ENCODE results near the gene KASH5. TPM values are rescaled to one million over a fixed set of nuclear protein-coding genes. Genes with fewer than 3 reads are reported as not detected.

KASH5 gene
- total and polyA plus RNA-seq, 2 of the 13 experiments (the other 11 are each of a cell fraction or from before 2014, with no cell fraction given), result not detected

GRCh38 chr19:49344505-49345423, 43.3 kb upstream of the KASH5 start:
- no peaks in the 10 kb centered on the region for H3K79me2 ChIP-seq (ENCODE audit: insufficient read depth, low read length)
- no peak overlapping the region for H3K4me2 ChIP-seq (ENCODE audit: low read depth, low read length)
- H3K4me3 ChIP-seq (replicated peaks in 1 of 3; ENCODE audit: insufficient read depth in 1 of 3, low read depth in 2 of 3, low read length in 3 of 3), result no peak overlapping the region
- peaks cover 6% of the 10 kb centered on the region in 2 experiments; a peak in 2 of 5 replicates for H3K36me3 ChIP-seq (replicated peaks in 1 of 2; ENCODE audit: control insufficient read depth in 1 of 2, insufficient read depth in 2 of 2, low read length in 2 of 2)
- no peak overlapping the region for H2AFZ ChIP-seq (ENCODE audit: low read length)
- H3K4me1 ChIP-seq (ENCODE audit: insufficient read depth, low read length), result peaks cover 14% of the 10 kb centered on the region
- no peaks in the 10 kb centered on the region for H3K27me3 ChIP-seq (ENCODE audit: control insufficient read depth in 1 of 2, insufficient read depth in 2 of 2, low read length in 2 of 2)
- no peak overlapping the region for H3K9ac ChIP-seq (ENCODE audit: insufficient read depth, low read depth, low read length)
- in situ Hi-C loops (cut with HindIII; ENCODE audit: extremely low pct_ligation_motif_present, low pct_unique_long_range_greater_than_20kb) (no loop called here), intact Hi-C loops (cut with micrococcal nuclease; ENCODE audit: unreplicated experiment) (no loop called here)
- no TSS peak for BruUV-seq (replicated peaks)
- no peak for DNase-seq (ENCODE audit: low spot score)
- no peak for ATAC-seq
- ChIA-PET POLR2A (no interaction called here), CTCF (ENCODE audit: low intra/inter-chr PET ratio, low total read pairs) (no interaction called here)
- no peak for FAIRE-seq
- H4K20me1 ChIP-seq (ENCODE audit: insufficient read depth, low read length), result no peaks in the 10 kb centered on the region
- WGBS (ENCODE audit: low lambda C conversion rate), result 90% methylated on average over 9 of the region's 11 CpGs
- H3K27ac ChIP-seq (ENCODE audit: extremely low read length, insufficient read depth, low read length), result no peak overlapping the region
- no peaks in the 10 kb centered on the region for H3K9me3 ChIP-seq (ENCODE audit: low read length)
- TF ChIP-seq FOXA1 (IDR thresholded peaks at IDR 0.05) (no peak), FOXA1 (CRISPR knock-in tag; IDR thresholded peaks at IDR 0.05) (no peak), SRSF9 (IDR thresholded peaks at IDR 0.05; ENCODE audit: borderline replicate concordance, insufficient read depth, low read depth, low read length, poor library complexity, severe bottlenecking) (no peak)

- FAIRE-seq (no peak), DNase-seq (ENCODE audit: low spot score) (no peak), ATAC-seq (no peak)
- ChIA-PET POLR2A (no interaction called here), CTCF (ENCODE audit: low intra/inter-chr PET ratio, low total read pairs) (no interaction called here)
- Histone ChIP-seq H3K9ac (ENCODE audit: insufficient read depth, low read depth, low read length) (no peak overlapping the region), H3K27ac (ENCODE audit: extremely low read length, insufficient read depth, low read length) (no peak overlapping the region), H3K4me2 (ENCODE audit: low read depth, low read length) (no peak overlapping the region), H3K4me1 (ENCODE audit: insufficient read depth, low read length) (no peaks in the 10 kb centered on the region), H3K36me3 (replicated peaks in 1 of 2; ENCODE audit: control insufficient read depth in 1 of 2, insufficient read depth in 2 of 2, low read length in 2 of 2) (peaks cover 6 to 7% of the 10 kb centered on the region in 2 experiments; a peak in 2 of 5 replicates), H3K9me3 (ENCODE audit: low read length) (no peaks in the 10 kb centered on the region), H3K27me3 (ENCODE audit: control insufficient read depth in 1 of 2, insufficient read depth in 2 of 2, low read length in 2 of 2) (no peaks in the 10 kb centered on the region), H3K4me3 (replicated peaks in 1 of 3; ENCODE audit: insufficient read depth in 1 of 3, low read depth in 2 of 3, low read length in 3 of 3) (no peak overlapping the region), H4K20me1 (ENCODE audit: insufficient read depth, low read length) (no peaks in the 10 kb centered on the region), H3K79me2 (ENCODE audit: insufficient read depth, low read length) (no peaks in the 10 kb centered on the region), H2AFZ (ENCODE audit: low read length) (no peak overlapping the region)
- intact Hi-C loops (cut with micrococcal nuclease; ENCODE audit: unreplicated experiment) (no loop called here), in situ Hi-C loops (cut with HindIII; ENCODE audit: extremely low pct_ligation_motif_present, low pct_unique_long_range_greater_than_20kb) (no loop called here)
- TF ChIP-seq ZNF670 (CRISPR knock-in tag; IDR thresholded peaks at IDR 0.05; ENCODE audit: borderline replicate concordance) (no peak), ZNF235 (CRISPR knock-in tag; IDR thresholded peaks at IDR 0.05; ENCODE audit: borderline replicate concordance) (no peak), SIX1 (CRISPR knock-in tag; IDR thresholded peaks at IDR 0.05; ENCODE audit: borderline replicate concordance) (no peak), ZNF839 (CRISPR knock-in tag; IDR thresholded peaks at IDR 0.05; ENCODE audit: borderline replicate concordance) (no peak), ZNF556 (CRISPR knock-in tag; IDR thresholded peaks at IDR 0.05; ENCODE audit: borderline replicate concordance) (no peak), RAD21 (CRISPR knock-in tag; IDR thresholded peaks at IDR 0.05) (no peak), ZNF530 (CRISPR knock-in tag; IDR thresholded peaks at IDR 0.05; ENCODE audit: low read depth) (no peak)
- BruUV-seq (replicated peaks), result no TSS peak
- 100% methylated on average over 12 of the region's 15 CpGs for WGBS (ENCODE audit: low lambda C conversion rate)
Measured at GRCh38 chr19:49347191-49347590, 40.9 kb upstream of the KASH5 start.

Measured in HepG2 (cell line).